A549 treated with AZD2906 at 1 μM for 4 hours (cell line): ENCODE data around the gene UGT1A1. TPM values are rescaled to one million over a fixed set of nuclear protein-coding genes. Genes with fewer than 3 reads are reported as not detected.

Experiments used
- total RNA-seq: library from RNA; stranded (reverse); fragments of 200-300 nt; extraction: Qiagen RNA extraction; gene quantifications from 5 replicates; pipeline ENCODE4 v1.2.3, GENCODE V29; 2022

The UGT1A1 gene
- 0.51 to 0.86 TPM (median 0.73 TPM) in 5 replicates for total RNA-seq

GRCh38 chr2:233760043-233760442 lies at the start of gene UGT1A1:
UGT1A1 (plus strand) TSS chr2:233760270; CDS start chr2:233760288, 18 bp downstream.

DNA sequence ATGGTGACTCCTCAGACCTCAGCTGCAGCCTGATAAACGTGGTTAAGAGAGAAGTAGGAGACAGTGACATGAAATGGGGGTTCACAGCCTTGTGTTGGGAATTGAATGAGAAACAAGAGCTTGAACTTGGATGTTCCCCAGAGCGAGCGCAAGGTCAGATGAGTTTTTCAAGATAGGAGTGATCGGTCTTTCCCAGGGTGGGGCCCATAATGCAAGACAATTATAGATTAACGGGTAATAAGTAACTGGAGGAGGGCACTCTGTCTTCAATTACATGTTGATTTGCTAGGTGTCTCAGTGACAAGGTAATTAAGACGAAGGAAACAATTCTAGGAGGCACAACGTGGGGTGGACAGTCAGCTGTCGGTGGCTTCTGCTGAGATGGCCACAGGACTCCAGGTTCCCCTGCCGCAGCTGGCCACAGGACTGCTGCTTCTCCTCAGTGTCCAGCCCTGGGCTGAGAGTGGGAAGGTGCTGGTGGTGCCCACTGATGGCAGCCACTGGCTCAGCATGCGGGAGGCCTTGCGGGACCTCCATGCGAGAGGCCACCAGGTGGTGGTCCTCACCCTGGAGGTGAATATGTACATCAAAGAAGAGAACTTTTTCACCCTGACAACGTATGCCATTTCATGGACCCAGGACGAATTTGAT lies 47.3 kb upstream of the UGT1A1 start, which contains the start of gene UGT1A5:
Gene UGT1A5 (plus strand): TSS at position 297 of the 651 bp plus-strand sequence. CDS start 85 bp downstream, at position 382.

DNA sequence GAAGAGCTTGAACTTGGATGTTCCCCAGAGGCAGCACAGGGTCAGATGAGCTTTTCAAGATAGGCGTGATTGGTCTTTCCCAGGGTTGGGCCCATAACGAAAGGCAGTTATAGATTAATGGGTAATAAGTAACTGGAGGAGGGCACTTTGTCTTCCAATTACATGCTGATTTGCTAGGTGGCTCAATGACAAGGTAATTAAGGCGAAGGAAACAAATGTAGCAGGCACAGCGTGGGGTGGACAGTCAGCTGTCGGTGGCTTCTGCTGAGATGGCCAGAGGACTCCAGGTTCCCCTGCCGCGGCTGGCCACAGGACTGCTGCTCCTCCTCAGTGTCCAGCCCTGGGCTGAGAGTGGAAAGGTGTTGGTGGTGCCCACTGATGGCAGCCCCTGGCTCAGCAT lies 41.5 kb upstream of the UGT1A1 start, which contains the start of gene UGT1A4:
Gene UGT1A4 (plus strand): TSS at position 185 of the 400 bp plus-strand sequence. CDS start 85 bp downstream, at position 270.

DNA sequence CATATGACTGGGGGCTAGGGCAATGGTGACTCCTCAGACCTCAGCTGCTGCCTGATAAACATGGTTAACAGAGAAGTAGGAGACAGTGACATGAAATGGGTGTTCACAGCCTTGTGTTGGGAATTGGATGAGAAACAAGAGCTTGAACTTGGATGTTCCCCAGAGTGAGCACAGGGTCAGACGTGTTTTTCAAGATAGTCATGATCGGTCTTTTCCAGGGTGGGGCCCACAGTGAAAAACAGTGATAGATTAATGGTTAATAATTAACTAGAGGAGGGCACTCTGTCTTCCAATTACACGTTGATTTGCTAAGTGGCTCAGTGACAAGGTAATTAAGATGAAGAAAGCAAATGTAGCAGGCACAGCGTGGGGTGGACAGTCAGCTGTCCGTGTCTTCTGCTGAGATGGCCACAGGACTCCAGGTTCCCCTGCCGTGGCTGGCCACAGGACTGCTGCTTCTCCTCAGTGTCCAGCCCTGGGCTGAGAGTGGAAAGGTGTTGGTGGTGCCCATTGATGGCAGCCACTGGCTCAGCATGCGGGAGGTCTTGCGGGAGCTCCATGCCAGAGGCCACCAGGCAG lies 31.3 kb upstream of the UGT1A1 start, which contains the start of gene UGT1A3:
Gene UGT1A3 (plus strand): TSS at position 320 of the 579 bp plus-strand sequence. CDS start 85 bp downstream, at position 405.

DNA sequence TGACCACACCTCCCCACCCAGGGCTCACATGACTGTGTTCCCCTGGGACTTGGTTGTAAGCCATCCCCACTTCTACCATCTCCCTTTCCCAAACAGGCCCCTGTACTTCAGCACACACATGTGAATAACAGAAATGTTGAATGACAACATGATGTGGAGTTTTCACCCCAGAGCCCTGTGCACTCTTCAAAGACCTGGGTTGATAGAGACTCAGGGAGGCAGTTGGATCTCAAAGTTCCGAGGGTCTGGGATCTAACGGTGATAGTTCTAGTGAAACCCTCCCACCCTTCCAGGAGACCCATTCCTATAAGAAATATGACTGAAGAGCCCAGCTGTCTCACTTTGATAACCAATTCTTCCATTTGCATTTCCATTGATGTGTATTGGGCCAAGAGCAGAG lies 18.0 kb downstream of the UGT1A1 start, which contains the start of gene MROH2A:
Gene MROH2A (plus strand): TSS at position 301 of the 400 bp plus-strand sequence. CDS start 1,029 bp downstream, outside the sequence.

Other genes starting within 250 kb of the UGT1A1 start
- 20.1 to 24.5 TPM (median 22.5 TPM) in 5 replicates for gene USP40, start 193.5 kb upstream of the UGT1A1 start, total RNA-seq
- 0.03 to 0.10 TPM (median 0.07 TPM) in 3 of 5 replicates, not detected in the others for gene UGT1A8, start 142.6 kb upstream of the UGT1A1 start, total RNA-seq
- 0.03 to 0.14 TPM (median 0.08 TPM) in 4 of 5 replicates, not detected in the other for gene UGT1A10, start 123.8 kb upstream of the UGT1A1 start, total RNA-seq
- 3.3 to 5.5 TPM (median 3.7 TPM) in 5 replicates for gene UGT1A9, start 88.4 kb upstream of the UGT1A1 start, total RNA-seq
- gene UGT1A7, start 78.4 kb upstream of the UGT1A1 start, total RNA-seq, result 3.4 to 5.0 TPM (median 3.5 TPM) in 5 replicates
- gene UGT1A6, start 67.4 kb upstream of the UGT1A1 start, total RNA-seq, result 0.72 to 1.1 TPM (median 0.89 TPM) in 5 replicates
- 0.03 to 0.09 TPM (median 0.05 TPM) in 3 of 5 replicates, not detected in the others for gene UGT1A5, start 47.4 kb upstream of the UGT1A1 start, total RNA-seq
- 0.06 to 0.11 TPM (median 0.06 TPM) in 3 of 5 replicates, not detected in the others for gene UGT1A4, start 41.5 kb upstream of the UGT1A1 start, total RNA-seq
- 0.05 to 0.09 TPM (median 0.07 TPM) in 4 of 5 replicates, not detected in the other for gene UGT1A3, start 31.2 kb upstream of the UGT1A1 start, total RNA-seq
- gene MROH2A, start 18.1 kb downstream of the UGT1A1 start, total RNA-seq, result 0.11 to 0.23 TPM (median 0.18 TPM) in 4 of 5 replicates, not detected in the other
- 48.3 to 54.8 TPM (median 50.4 TPM) in 5 replicates for gene HJURP, start 94.3 kb downstream of the UGT1A1 start, total RNA-seq
- 0.20 to 0.47 TPM (median 0.30 TPM) in 4 of 5 replicates, not detected in the other for gene TRPM8, start 157.1 kb downstream of the UGT1A1 start, total RNA-seq